ENCODE data around the gene RAMP1.

Gene RAMP1

GRCh38 chr2:237921967-237922492, 62.6 kb downstream of the RAMP1 start:
- no peaks in the 10 kb centered on the region for H3K27me3 ChIP-seq (ENCODE audit: low read length)

GRCh38 chr2:237922641-237923361, 63.4 kb downstream of the RAMP1 start:
- H3F3A ChIP-seq (ENCODE audit: insufficient read depth) = no peaks in the 10 kb centered on the region
- H4K20me1 ChIP-seq (ENCODE audit: low read depth, low read length) = no peaks in the 10 kb centered on the region
- H3K9ac ChIP-seq (ENCODE audit: low read length) = no peak overlapping the region
- no peak overlapping the region for H2AFZ ChIP-seq (ENCODE audit: low read depth, low read length, severe bottlenecking)
- H3K27me3 ChIP-seq (ENCODE audit: low read length) = no peaks in the 10 kb centered on the region
- no peaks in the 10 kb centered on the region for H3K9me3 ChIP-seq (ENCODE audit: insufficient read depth, low read length)
- H3K4me3 ChIP-seq (ENCODE audit: insufficient read depth, low read length, poor library complexity, severe bottlenecking) = no peak overlapping the region
- no peak overlapping the region for H3K4me2 ChIP-seq (ENCODE audit: low read depth, low read length, poor library complexity, severe bottlenecking)
- no peak overlapping the region for H3K27ac ChIP-seq (ENCODE audit: low read depth, low read length)
- TF ChIP-seq, protein P1, sequence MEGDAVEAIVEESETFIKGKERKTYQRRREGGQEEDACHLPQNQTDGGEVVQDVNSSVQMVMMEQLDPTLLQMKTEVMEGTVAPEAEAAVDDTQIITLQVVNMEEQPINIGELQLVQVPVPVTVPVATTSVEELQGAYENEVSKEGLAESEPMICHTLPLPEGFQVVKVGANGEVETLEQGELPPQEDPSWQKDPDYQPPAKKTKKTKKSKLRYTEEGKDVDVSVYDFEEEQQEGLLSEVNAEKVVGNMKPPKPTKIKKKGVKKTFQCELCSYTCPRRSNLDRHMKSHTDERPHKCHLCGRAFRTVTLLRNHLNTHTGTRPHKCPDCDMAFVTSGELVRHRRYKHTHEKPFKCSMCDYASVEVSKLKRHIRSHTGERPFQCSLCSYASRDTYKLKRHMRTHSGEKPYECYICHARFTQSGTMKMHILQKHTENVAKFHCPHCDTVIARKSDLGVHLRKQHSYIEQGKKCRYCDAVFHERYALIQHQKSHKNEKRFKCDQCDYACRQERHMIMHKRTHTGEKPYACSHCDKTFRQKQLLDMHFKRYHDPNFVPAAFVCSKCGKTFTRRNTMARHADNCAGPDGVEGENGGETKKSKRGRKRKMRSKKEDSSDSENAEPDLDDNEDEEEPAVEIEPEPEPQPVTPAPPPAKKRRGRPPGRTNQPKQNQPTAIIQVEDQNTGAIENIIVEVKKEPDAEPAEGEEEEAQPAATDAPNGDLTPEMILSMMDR (IDR thresholded peaks at IDR 0.05; ENCODE audit: insufficient read depth, low read length, poor library complexity, severe bottlenecking) = no peak
- TF ChIP-seq EZH2phosphoT487 (conservative IDR thresholded peaks at IDR 0.05; ENCODE audit: low read length) = no peak
- H3K36me3 ChIP-seq (ENCODE audit: low read length) = no peaks in the 10 kb centered on the region
- no peaks in the 10 kb centered on the region for H3K9me2 ChIP-seq (replicated peaks; ENCODE audit: insufficient read depth, low read length)
- H3K79me2 ChIP-seq (ENCODE audit: insufficient read depth, low read length) = no peaks in the 10 kb centered on the region

More at GRCh38 chr2:237921967-237922492, 62.6 kb downstream of the RAMP1 start:
- H4K20me1 ChIP-seq (ENCODE audit: low read depth, low read length) = no peaks in the 10 kb centered on the region
- H3K4me2 ChIP-seq (ENCODE audit: low read depth, low read length, poor library complexity, severe bottlenecking) = no peak overlapping the region
- no peak overlapping the region for H3K27ac ChIP-seq (ENCODE audit: low read depth, low read length)
- no peaks in the 10 kb centered on the region for H3K9me2 ChIP-seq (replicated peaks; ENCODE audit: insufficient read depth, low read length)
- no peaks in the 10 kb centered on the region for H3K9me3 ChIP-seq (ENCODE audit: insufficient read depth, low read length)
- H2AFZ ChIP-seq (ENCODE audit: low read depth, low read length, severe bottlenecking) = no peak overlapping the region
- no peaks in the 10 kb centered on the region for H3F3A ChIP-seq (ENCODE audit: insufficient read depth)
- H3K4me3 ChIP-seq (ENCODE audit: insufficient read depth, low read length, poor library complexity, severe bottlenecking) = no peak overlapping the region
- H3K9ac ChIP-seq (ENCODE audit: low read length) = no peak overlapping the region
- no peak for TF ChIP-seq EZH2phosphoT487 (conservative IDR thresholded peaks at IDR 0.05; ENCODE audit: low read length)
- TF ChIP-seq, protein P1 (IDR thresholded peaks at IDR 0.05; ENCODE audit: insufficient read depth, low read length, poor library complexity, severe bottlenecking) = no peak
- H3K36me3 ChIP-seq (ENCODE audit: low read length) = no peaks in the 10 kb centered on the region
- H3K79me2 ChIP-seq (ENCODE audit: insufficient read depth, low read length) = no peaks in the 10 kb centered on the region

- no peaks in the 10 kb centered on the region for H4K20me1 ChIP-seq (ENCODE audit: low read depth, low read length)
- no peaks in the 10 kb centered on the region for H3K36me3 ChIP-seq (ENCODE audit: low read length)
- no peak overlapping the region for H3K27ac ChIP-seq (ENCODE audit: low read depth, low read length)
- no peaks in the 10 kb centered on the region for H3K79me2 ChIP-seq (ENCODE audit: insufficient read depth, low read length)
- H3K9ac ChIP-seq (ENCODE audit: low read length) = no peak overlapping the region
- no peaks in the 10 kb centered on the region for H3K9me2 ChIP-seq (replicated peaks; ENCODE audit: insufficient read depth, low read length)
- peak overlapping the region; percentile 33 for H3K4me2 ChIP-seq (ENCODE audit: low read depth, low read length, poor library complexity, severe bottlenecking)
- no peaks in the 10 kb centered on the region for H3K9me3 ChIP-seq (ENCODE audit: insufficient read depth, low read length)
- H3K4me3 ChIP-seq (ENCODE audit: insufficient read depth, low read length, poor library complexity, severe bottlenecking) = no peak overlapping the region
- no peaks in the 10 kb centered on the region for H3K27me3 ChIP-seq (ENCODE audit: low read length)
- peak overlapping the region; percentile 85 for H2AFZ ChIP-seq (ENCODE audit: low read depth, low read length, severe bottlenecking)
- no peaks in the 10 kb centered on the region for H3F3A ChIP-seq (ENCODE audit: insufficient read depth)
- TF ChIP-seq EZH2phosphoT487 (conservative IDR thresholded peaks at IDR 0.05; ENCODE audit: low read length) = no peak
- TF ChIP-seq, protein P1 (IDR thresholded peaks at IDR 0.05; ENCODE audit: insufficient read depth, low read length, poor library complexity, severe bottlenecking) = peak; percentile 86
Measured at GRCh38 chr2:237923481-237924163, 64.2 kb downstream of the RAMP1 start.

Data from SU-DHL-6 (cell line).